NCI-H187 (cell line): ENCODE measurements around the gene CTNNBIP1.
"Not testable (repeated sequence)": the region's sequence is repeated elsewhere in the genome, so short reads cannot be mapped to it uniquely, and the experiment has no call there.

ENCODE experiments used
- DNase-seq, 2 experiments: peaks; one replicate each; lab custom pipeline; 2025; lab: John Stamatoyannopoulos, UW

Gene CTNNBIP1

GRCh38 chr1:9910076-9910422 is at the start of gene CTNNBIP1:
TSS of gene CTNNBIP1 (minus strand) at chr1:9910269. CDS start at chr1:9872064, 38,205 bp downstream.
- no peak for DNase-seq

GRCh38 chr1:9957726-9958125 is 47.7 kb upstream of the CTNNBIP1 start:
- no peak for DNase-seq

GRCh38 chr1:9946315-9946714 is 36.2 kb upstream of the CTNNBIP1 start:
- DNase-seq = no peak

- peak; percentile 81 for DNase-seq
Observed at GRCh38 chr1:9942939-9943788, 33.1 kb upstream of the CTNNBIP1 start, which contains the start of the genes LZIC and NMNAT1. TSS of gene LZIC (minus strand) at chr1:9943391. CDS start at chr1:9936619, 6,772 bp downstream. TSS of gene NMNAT1 (plus strand) at chr1:9943475. CDS start at chr1:9972074, 28,599 bp downstream.

- no peak for DNase-seq
Observed at GRCh38 chr1:9942399-9942938, 32.4 kb upstream of the CTNNBIP1 start.

- DNase-seq = no peak
Observed at GRCh38 chr1:9929431-9930385, 19.6 kb upstream of the CTNNBIP1 start.

GRCh38 chr1:9927259-9927658 is 17.2 kb upstream of the CTNNBIP1 start:
- DNase-seq = no peak

- DNase-seq = peak in 1 of 2 experiments; percentile 16
Observed at GRCh38 chr1:9922342-9922741, 12.3 kb upstream of the CTNNBIP1 start.

- no peak for DNase-seq
Observed at GRCh38 chr1:9920606-9921005, 10.5 kb upstream of the CTNNBIP1 start.

GRCh38 chr1:9917901-9918300 is 7.8 kb upstream of the CTNNBIP1 start:
- DNase-seq = no peak

GRCh38 chr1:9917495-9917894 is 7.4 kb upstream of the CTNNBIP1 start:
- not testable (repeated sequence) for DNase-seq

- DNase-seq = no peak
Observed at GRCh38 chr1:9916452-9916851, 6.4 kb upstream of the CTNNBIP1 start.

GRCh38 chr1:9914610-9914937 is 4.5 kb upstream of the CTNNBIP1 start:
- DNase-seq = no peak

- DNase-seq = no peak
Observed at GRCh38 chr1:9912264-9912936, 2.3 kb upstream of the CTNNBIP1 start.

GRCh38 chr1:9910423-9911178 is 532 bp upstream of the CTNNBIP1 start:
- DNase-seq = peak; percentile 94 to 98

- no peak for DNase-seq
Observed at GRCh38 chr1:9909234-9910046, 629 bp downstream of the CTNNBIP1 start.

- DNase-seq = no peak
Observed at GRCh38 chr1:9908871-9909233, 1.2 kb downstream of the CTNNBIP1 start.

- DNase-seq = no peak
Observed at GRCh38 chr1:9907441-9907840, 2.6 kb downstream of the CTNNBIP1 start.

GRCh38 chr1:9906466-9906865 is 3.6 kb downstream of the CTNNBIP1 start:
- DNase-seq = no peak

- no peak for DNase-seq
Observed at GRCh38 chr1:9905010-9905409, 5.1 kb downstream of the CTNNBIP1 start.
